Measurements from ENCODE around the gene SEMA5B.

Gene SEMA5B

GRCh38 chr3:122890077-122890719 lies 137.4 kb downstream of the SEMA5B start:
- H3K4me1 ChIP-seq (ENCODE audit: control insufficient read depth, insufficient read depth, low read length): peaks cover 31% of the 10 kb centered on the region
- peaks cover 13% of the 10 kb centered on the region for H3K27me3 ChIP-seq (ENCODE audit: control insufficient read depth, insufficient read depth, low read length)
- no peaks in the 10 kb centered on the region for H3K9me3 ChIP-seq (ENCODE audit: control insufficient read depth, insufficient read depth, low read length)
- no peak overlapping the region for H3K9ac ChIP-seq (ENCODE audit: low read depth, low read length)
- H3K4me3 ChIP-seq (ENCODE audit: low read depth, low read length): no peak overlapping the region
- no peaks in the 10 kb centered on the region for H3K36me3 ChIP-seq (ENCODE audit: control insufficient read depth, insufficient read depth, low read length)
- peak overlapping the region; percentile 51 for H3K27ac ChIP-seq (ENCODE audit: low read depth, low read length)

- H3K9ac ChIP-seq (ENCODE audit: low read depth, low read length): no peak overlapping the region
- no peak overlapping the region for H3K27ac ChIP-seq (ENCODE audit: low read depth, low read length)
- H3K27me3 ChIP-seq (ENCODE audit: control insufficient read depth, insufficient read depth, low read length): no peaks in the 10 kb centered on the region
These were observed 140.6 kb downstream of the SEMA5B start for GRCh38 chr3:122886946-122887345.

GRCh38 chr3:122886251-122886650 lies 141.3 kb downstream of the SEMA5B start:
- Histone ChIP-seq H3K36me3 (ENCODE audit: control insufficient read depth, insufficient read depth, low read length) (no peaks in the 10 kb centered on the region), H3K9me3 (ENCODE audit: control insufficient read depth, insufficient read depth, low read length) (no peaks in the 10 kb centered on the region), H3K4me3 (ENCODE audit: low read depth, low read length) (no peak overlapping the region), H3K27me3 (ENCODE audit: control insufficient read depth, insufficient read depth, low read length) (no peaks in the 10 kb centered on the region), H3K4me1 (ENCODE audit: control insufficient read depth, insufficient read depth, low read length) (peaks cover 15% of the 10 kb centered on the region; the same call in 1 of the 2 replicates), H3K27ac (ENCODE audit: low read depth, low read length) (no peak overlapping the region), H3K9ac (ENCODE audit: low read depth, low read length) (no peak overlapping the region)

More at GRCh38 chr3:122886946-122887345, 140.6 kb downstream of the SEMA5B start:
- peaks cover 15% of the 10 kb centered on the region; the same call in 1 of the 2 replicates for H3K4me1 ChIP-seq (ENCODE audit: control insufficient read depth, insufficient read depth, low read length)
- no peaks in the 10 kb centered on the region for H3K36me3 ChIP-seq (ENCODE audit: control insufficient read depth, insufficient read depth, low read length)
- no peaks in the 10 kb centered on the region for H3K9me3 ChIP-seq (ENCODE audit: control insufficient read depth, insufficient read depth, low read length)
- no peak overlapping the region for H3K4me3 ChIP-seq (ENCODE audit: low read depth, low read length)

- Histone ChIP-seq H3K36me3 (ENCODE audit: control insufficient read depth, insufficient read depth, low read length) (no peaks in the 10 kb centered on the region), H3K4me3 (ENCODE audit: low read depth, low read length) (no peak overlapping the region), H3K27me3 (ENCODE audit: control insufficient read depth, insufficient read depth, low read length) (no peaks in the 10 kb centered on the region), H3K27ac (ENCODE audit: low read depth, low read length) (no peak overlapping the region), H3K4me1 (ENCODE audit: control insufficient read depth, insufficient read depth, low read length) (no peaks in the 10 kb centered on the region), H3K9ac (ENCODE audit: low read depth, low read length) (no peak overlapping the region), H3K9me3 (ENCODE audit: control insufficient read depth, insufficient read depth, low read length) (no peaks in the 10 kb centered on the region)
These were observed 145.1 kb downstream of the SEMA5B start for GRCh38 chr3:122882361-122882947.

- H3K4me1 ChIP-seq (ENCODE audit: control insufficient read depth, insufficient read depth, low read length): no peaks in the 10 kb centered on the region
- no peaks in the 10 kb centered on the region for H3K36me3 ChIP-seq (ENCODE audit: control insufficient read depth, insufficient read depth, low read length)
- H3K9ac ChIP-seq (ENCODE audit: low read depth, low read length): no peak overlapping the region
- H3K27ac ChIP-seq (ENCODE audit: low read depth, low read length): no peak overlapping the region
- H3K4me3 ChIP-seq (ENCODE audit: low read depth, low read length): no peak overlapping the region
- no peaks in the 10 kb centered on the region for H3K27me3 ChIP-seq (ENCODE audit: control insufficient read depth, insufficient read depth, low read length)
- H3K9me3 ChIP-seq (ENCODE audit: control insufficient read depth, insufficient read depth, low read length): no peaks in the 10 kb centered on the region
These were observed 146.9 kb downstream of the SEMA5B start for GRCh38 chr3:122880624-122881023.

GRCh38 chr3:122880173-122880572 lies 147.4 kb downstream of the SEMA5B start:
- Histone ChIP-seq H3K27me3 (ENCODE audit: control insufficient read depth, insufficient read depth, low read length) (no peaks in the 10 kb centered on the region), H3K9ac (ENCODE audit: low read depth, low read length) (no peak overlapping the region), H3K9me3 (ENCODE audit: control insufficient read depth, insufficient read depth, low read length) (no peaks in the 10 kb centered on the region), H3K36me3 (ENCODE audit: control insufficient read depth, insufficient read depth, low read length) (no peaks in the 10 kb centered on the region), H3K4me1 (ENCODE audit: control insufficient read depth, insufficient read depth, low read length) (no peaks in the 10 kb centered on the region), H3K27ac (ENCODE audit: low read depth, low read length) (no peak overlapping the region), H3K4me3 (ENCODE audit: low read depth, low read length) (no peak overlapping the region)

- no peak overlapping the region for H3K9ac ChIP-seq (ENCODE audit: low read depth, low read length)
- H3K36me3 ChIP-seq (ENCODE audit: control insufficient read depth, insufficient read depth, low read length): no peaks in the 10 kb centered on the region
- H3K27me3 ChIP-seq (ENCODE audit: control insufficient read depth, insufficient read depth, low read length): no peaks in the 10 kb centered on the region
- H3K4me3 ChIP-seq (ENCODE audit: low read depth, low read length): no peak overlapping the region
- no peaks in the 10 kb centered on the region for H3K9me3 ChIP-seq (ENCODE audit: control insufficient read depth, insufficient read depth, low read length)
- H3K4me1 ChIP-seq (ENCODE audit: control insufficient read depth, insufficient read depth, low read length): peaks cover 7% of the 10 kb centered on the region; the same call in 1 of the 2 replicates
- no peak overlapping the region for H3K27ac ChIP-seq (ENCODE audit: low read depth, low read length)
These were observed 151.9 kb downstream of the SEMA5B start for GRCh38 chr3:122875547-122876127.

- no peaks in the 10 kb centered on the region for H3K27me3 ChIP-seq (ENCODE audit: control insufficient read depth, insufficient read depth, low read length)
- peaks cover 7% of the 10 kb centered on the region; the same call in 1 of the 2 replicates for H3K4me1 ChIP-seq (ENCODE audit: control insufficient read depth, insufficient read depth, low read length)
- H3K27ac ChIP-seq (ENCODE audit: low read depth, low read length): no peak overlapping the region
- no peaks in the 10 kb centered on the region for H3K9me3 ChIP-seq (ENCODE audit: control insufficient read depth, insufficient read depth, low read length)
- H3K36me3 ChIP-seq (ENCODE audit: control insufficient read depth, insufficient read depth, low read length): no peaks in the 10 kb centered on the region
- H3K4me3 ChIP-seq (ENCODE audit: low read depth, low read length): no peak overlapping the region
- no peak overlapping the region for H3K9ac ChIP-seq (ENCODE audit: low read depth, low read length)
These were observed 153.6 kb downstream of the SEMA5B start for GRCh38 chr3:122873741-122874515.

GRCh38 chr3:122868322-122868721 lies 159.2 kb downstream of the SEMA5B start:
- no peak overlapping the region for H3K27ac ChIP-seq (ENCODE audit: low read depth, low read length)
- no peak overlapping the region for H3K9ac ChIP-seq (ENCODE audit: low read depth, low read length)
- no peaks in the 10 kb centered on the region for H3K27me3 ChIP-seq (ENCODE audit: control insufficient read depth, insufficient read depth, low read length)

GRCh38 chr3:122864498-122864897 lies 163.1 kb downstream of the SEMA5B start:
- Histone ChIP-seq H3K27ac (ENCODE audit: low read depth, low read length) (no peak overlapping the region), H3K27me3 (ENCODE audit: control insufficient read depth, insufficient read depth, low read length) (no peaks in the 10 kb centered on the region), H3K36me3 (ENCODE audit: control insufficient read depth, insufficient read depth, low read length) (no peaks in the 10 kb centered on the region), H3K9ac (ENCODE audit: low read depth, low read length) (no peak overlapping the region), H3K9me3 (ENCODE audit: control insufficient read depth, insufficient read depth, low read length) (no peaks in the 10 kb centered on the region), H3K4me3 (ENCODE audit: low read depth, low read length) (no peak overlapping the region), H3K4me1 (ENCODE audit: control insufficient read depth, insufficient read depth, low read length) (no peaks in the 10 kb centered on the region)

More at GRCh38 chr3:122868322-122868721, 159.2 kb downstream of the SEMA5B start:
- Histone ChIP-seq H3K4me1 (ENCODE audit: control insufficient read depth, insufficient read depth, low read length) (peaks cover 7% of the 10 kb centered on the region; the same call in 1 of the 2 replicates), H3K36me3 (ENCODE audit: control insufficient read depth, insufficient read depth, low read length) (no peaks in the 10 kb centered on the region), H3K4me3 (ENCODE audit: low read depth, low read length) (no peak overlapping the region), H3K9me3 (ENCODE audit: control insufficient read depth, insufficient read depth, low read length) (no peaks in the 10 kb centered on the region)

Data from HUES48 (cell line).